Chondrocyte (in vitro differentiated cells): Measurements from ENCODE around the gene PDZD2. TPM values are rescaled to one million over a fixed set of nuclear protein-coding genes. Genes with fewer than 3 reads are reported as not detected.

Source experiments
- DNase-seq: peaks from one replicate; pipeline ENCODE4 v3.0.0; 2021; ENCODE audit warnings: mixed read lengths, low spot score
- H3K27ac Mint-ChIP-seq: one replicate; pipeline ENCODE4 v1.8.0; 2021; ENCODE audit warnings: mild to moderate bottlenecking, moderate library complexity, mixed read lengths; ENCODE audit not compliant: unreplicated experiment
- H3K27me3 Mint-ChIP-seq: 2 replicates; pipeline ENCODE4 v1.8.0; 2021; ENCODE audit warnings: low read depth, mixed read lengths
- H3K36me3 Mint-ChIP-seq: 2 replicates; pipeline ENCODE4 v1.8.0; 2021; ENCODE audit warnings: low read depth, mixed read lengths
- H3K4me1 Mint-ChIP-seq: 2 replicates; pipeline ENCODE4 v1.8.0; 2021; ENCODE audit warnings: low read depth, mild to moderate bottlenecking, mixed read lengths
- H3K4me3 Mint-ChIP-seq: one replicate; pipeline ENCODE4 v1.8.0; 2021; ENCODE audit warnings: mild to moderate bottlenecking, moderate library complexity, mixed read lengths; ENCODE audit not compliant: unreplicated experiment
- H3K9me3 Mint-ChIP-seq: 2 replicates; pipeline ENCODE4 v1.8.0; 2021; ENCODE audit warnings: low read depth, mixed read lengths
- total RNA-seq: library from RNA; stranded (reverse); gene quantifications from 3 replicates; pipeline ENCODE4 v1.2.1, GENCODE V29; 2021
- TF ChIP-seq, protein P1 (sequence below): fragments of 200-600 bp; sonication (generic); IDR thresholded peaks from 2 replicates; pipeline ENCODE4 v1.5.0; 2021; ENCODE audit warnings: antibody characterized with exemption, mild to moderate bottlenecking, moderate library complexity

PDZD2 gene
- total RNA-seq, 1 donor from 2014 or later: 30.9 TPM

DNA sequence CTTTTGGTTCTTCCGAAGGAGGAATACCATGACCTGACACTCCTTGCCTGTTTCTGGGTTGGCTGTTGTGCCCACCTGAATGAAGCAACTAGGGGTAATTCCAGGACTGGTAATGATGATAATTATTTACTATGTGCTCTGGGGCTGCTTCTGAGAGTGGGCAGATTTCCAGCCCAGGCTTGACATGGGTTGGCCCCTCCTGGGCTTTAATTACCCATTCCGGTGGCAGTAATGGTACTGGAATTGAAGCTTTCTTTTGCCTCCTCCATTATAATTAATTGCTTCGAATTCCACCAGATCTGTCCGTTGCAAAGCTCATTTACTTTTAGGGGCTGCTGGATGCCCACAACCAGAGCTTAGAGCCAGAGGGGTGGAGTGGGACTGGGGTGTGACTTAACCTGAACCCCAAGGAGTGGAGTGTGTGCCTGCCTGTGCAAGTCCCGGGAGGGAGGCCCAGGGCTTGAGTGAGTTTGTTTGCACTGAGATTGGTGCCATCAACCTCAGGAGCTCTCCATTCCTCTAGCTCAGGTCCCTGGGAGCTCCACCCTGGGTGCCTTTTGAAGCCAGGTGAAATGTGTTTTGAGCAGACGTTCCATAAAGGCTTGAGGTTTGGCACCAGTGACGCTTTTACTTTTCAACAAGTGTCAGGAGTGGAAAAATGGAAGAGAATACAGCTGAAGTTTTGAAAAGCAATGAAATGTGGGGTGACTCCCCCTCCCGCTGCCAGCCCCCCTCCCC is 214.6 kb downstream of the PDZD2 start:
- peak overlapping the region; percentile 96 for H3K4me3 Mint-ChIP-seq
- DNase-seq: no peak
- peak overlapping the region; percentile 22 for H3K27ac Mint-ChIP-seq

DNA sequence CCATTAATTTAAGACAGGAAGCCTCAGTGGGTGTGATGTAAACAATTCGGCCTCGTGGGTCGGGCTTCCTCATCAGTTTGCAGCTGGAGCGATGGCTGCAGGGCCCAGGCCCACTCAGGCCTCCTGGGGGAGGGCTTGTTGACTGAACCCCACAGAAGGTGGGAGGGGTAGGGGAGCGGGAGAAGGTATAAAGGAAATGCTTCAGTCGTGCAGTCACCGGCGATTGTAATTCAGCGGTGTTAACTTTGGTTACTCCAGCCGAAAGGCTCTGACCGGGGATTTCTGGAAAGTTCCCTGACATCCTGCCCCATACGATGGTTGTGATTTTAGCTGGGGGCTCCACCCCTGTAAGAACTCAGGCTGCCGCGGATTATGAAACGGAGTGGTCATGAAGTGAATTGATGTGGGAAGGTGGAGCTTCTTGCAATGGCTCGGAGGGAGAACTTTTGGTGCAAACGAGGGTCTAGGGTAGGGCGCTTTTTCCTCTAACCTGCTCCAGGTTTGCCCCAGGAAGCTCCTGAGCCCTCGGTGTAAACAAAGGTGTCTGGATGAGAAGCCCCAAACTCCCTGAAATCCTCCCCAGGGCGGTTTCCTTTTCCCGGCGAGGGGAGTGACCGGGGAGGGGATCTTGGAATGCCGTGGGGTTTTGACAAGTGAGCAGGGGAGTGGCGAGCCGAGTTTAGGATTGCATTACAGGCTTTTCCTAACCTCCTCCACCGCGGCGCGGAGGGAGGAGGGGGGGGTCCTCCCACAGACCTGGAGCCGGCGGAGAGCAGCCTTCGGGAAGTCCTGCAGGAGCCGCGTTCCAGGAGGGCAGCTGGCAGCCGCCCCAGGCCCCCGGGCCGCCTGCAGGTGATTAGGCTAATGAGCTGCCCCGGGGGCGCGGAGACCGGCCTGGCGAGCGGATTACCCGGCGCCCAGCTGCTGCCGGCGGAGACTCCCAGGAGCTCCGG is 215.5 kb downstream of the PDZD2 start:
- peak overlapping the region; percentile 96 for H3K4me3 Mint-ChIP-seq
- H3K27ac Mint-ChIP-seq: peak overlapping the region; percentile 89
- peaks cover 16% of the 10 kb centered on the region for H3K36me3 Mint-ChIP-seq
- TF ChIP-seq, protein P1, sequence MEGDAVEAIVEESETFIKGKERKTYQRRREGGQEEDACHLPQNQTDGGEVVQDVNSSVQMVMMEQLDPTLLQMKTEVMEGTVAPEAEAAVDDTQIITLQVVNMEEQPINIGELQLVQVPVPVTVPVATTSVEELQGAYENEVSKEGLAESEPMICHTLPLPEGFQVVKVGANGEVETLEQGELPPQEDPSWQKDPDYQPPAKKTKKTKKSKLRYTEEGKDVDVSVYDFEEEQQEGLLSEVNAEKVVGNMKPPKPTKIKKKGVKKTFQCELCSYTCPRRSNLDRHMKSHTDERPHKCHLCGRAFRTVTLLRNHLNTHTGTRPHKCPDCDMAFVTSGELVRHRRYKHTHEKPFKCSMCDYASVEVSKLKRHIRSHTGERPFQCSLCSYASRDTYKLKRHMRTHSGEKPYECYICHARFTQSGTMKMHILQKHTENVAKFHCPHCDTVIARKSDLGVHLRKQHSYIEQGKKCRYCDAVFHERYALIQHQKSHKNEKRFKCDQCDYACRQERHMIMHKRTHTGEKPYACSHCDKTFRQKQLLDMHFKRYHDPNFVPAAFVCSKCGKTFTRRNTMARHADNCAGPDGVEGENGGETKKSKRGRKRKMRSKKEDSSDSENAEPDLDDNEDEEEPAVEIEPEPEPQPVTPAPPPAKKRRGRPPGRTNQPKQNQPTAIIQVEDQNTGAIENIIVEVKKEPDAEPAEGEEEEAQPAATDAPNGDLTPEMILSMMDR: no peak
- H3K27me3 Mint-ChIP-seq: no peaks in the 10 kb centered on the region
- H3K4me1 Mint-ChIP-seq: peaks cover 26% of the 10 kb centered on the region
- DNase-seq: no peak
- H3K9me3 Mint-ChIP-seq: peaks cover 6% of the 10 kb centered on the region

More for the DNA sequence above, 214.6 kb downstream of the PDZD2 start:
- Mint-ChIP-seq H3K4me1 (peaks cover 26% of the 10 kb centered on the region), H3K27me3 (no peaks in the 10 kb centered on the region), H3K36me3 (peaks cover 8% of the 10 kb centered on the region), H3K9me3 (no peaks in the 10 kb centered on the region)
- TF ChIP-seq, protein P1: no peak

DNA sequence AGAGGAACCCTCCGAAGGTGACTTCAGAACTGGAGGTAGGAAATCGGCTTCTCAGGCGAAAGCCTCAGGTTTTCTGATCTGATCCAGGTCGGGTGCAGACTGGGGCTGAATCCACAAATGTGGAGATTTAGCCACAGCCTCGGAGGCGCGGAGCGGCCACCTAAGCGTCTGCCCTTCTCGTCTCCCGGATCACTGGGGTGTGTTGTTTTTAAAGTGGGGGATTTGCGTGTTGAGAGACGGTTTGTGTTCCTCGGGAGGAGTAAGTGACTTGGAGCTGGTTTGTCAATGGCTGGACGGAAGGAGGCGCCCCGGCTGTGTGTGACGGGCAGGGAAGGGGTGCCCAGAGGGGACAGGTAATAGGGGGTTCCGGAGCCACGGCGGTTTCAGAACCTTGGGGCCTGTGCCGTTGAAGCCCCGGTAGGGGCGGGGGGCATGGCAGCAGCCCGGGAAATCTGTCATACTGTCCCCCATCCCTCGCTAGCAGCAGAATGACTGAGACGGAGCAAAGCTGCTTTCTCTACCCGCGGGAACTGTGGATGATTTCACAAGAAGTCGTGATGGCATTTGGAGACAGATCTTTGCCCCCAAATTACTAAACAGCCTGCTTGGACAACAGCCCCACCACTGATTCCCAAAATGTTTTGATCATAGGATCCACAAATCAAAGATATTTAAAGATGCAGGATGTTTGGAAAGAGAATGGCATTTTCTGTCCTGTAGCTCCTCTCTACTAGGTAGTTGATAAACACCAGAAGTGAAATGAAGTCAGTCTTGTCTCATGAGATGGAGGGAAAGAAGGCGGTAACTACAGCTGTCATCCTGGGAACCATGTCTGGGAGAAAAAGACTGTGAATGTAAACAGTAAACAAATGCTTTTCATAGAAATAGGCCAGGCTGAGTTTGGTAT is 216.5 kb downstream of the PDZD2 start:
- TF ChIP-seq, protein P1: peak; percentile 78
- no peak for DNase-seq
- Mint-ChIP-seq H3K4me3 (peak overlapping the region; percentile 96), H3K9me3 (peaks cover 7% of the 10 kb centered on the region), H3K4me1 (peaks cover 27% of the 10 kb centered on the region), H3K27ac (peak overlapping the region; percentile 89), H3K27me3 (no peaks in the 10 kb centered on the region), H3K36me3 (peaks cover 20% of the 10 kb centered on the region)

DNA sequence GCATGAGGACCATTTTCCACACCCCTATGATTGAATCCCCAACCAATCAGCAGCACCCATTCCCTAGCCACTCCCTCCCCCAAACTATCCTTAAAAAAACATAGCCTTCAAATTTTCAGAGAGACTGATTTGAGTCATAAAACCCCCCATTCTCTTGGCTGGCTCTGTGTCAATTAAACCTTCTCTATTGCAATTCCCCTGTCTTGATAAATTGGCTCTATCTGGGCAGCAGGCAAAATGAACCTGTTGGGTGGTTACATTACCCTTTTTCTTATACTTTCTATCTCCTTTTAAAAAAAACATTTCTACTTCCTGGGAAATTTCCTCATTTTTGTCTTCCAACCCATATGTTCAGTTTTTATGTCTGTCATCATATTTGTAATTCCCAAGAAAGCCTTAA is 220.2 kb downstream of the PDZD2 start:
- Mint-ChIP-seq H3K27me3 (no peaks in the 10 kb centered on the region), H3K4me1 (peaks cover 42% of the 10 kb centered on the region), H3K4me3 (no peak overlapping the region), H3K27ac (no peak overlapping the region), H3K36me3 (peaks cover 21% of the 10 kb centered on the region), H3K9me3 (peaks cover 7% of the 10 kb centered on the region)
- DNase-seq: no peak
- TF ChIP-seq, protein P1: no peak
